ENCODE data around the gene ZNF439. TPM values are rescaled to one million over a fixed set of nuclear protein-coding genes. Genes with fewer than 3 reads are reported as not detected.
"Not testable (repeated sequence)": the region's sequence is repeated elsewhere in the genome, so short reads cannot be mapped to it uniquely, and the experiment has no call there.

ZNF439 gene
- total and polyA plus RNA-seq, 2 donors (not counting 1 experiment from before 2014, with no cell fraction given), result 19.7 to 48.6 TPM

DNA sequence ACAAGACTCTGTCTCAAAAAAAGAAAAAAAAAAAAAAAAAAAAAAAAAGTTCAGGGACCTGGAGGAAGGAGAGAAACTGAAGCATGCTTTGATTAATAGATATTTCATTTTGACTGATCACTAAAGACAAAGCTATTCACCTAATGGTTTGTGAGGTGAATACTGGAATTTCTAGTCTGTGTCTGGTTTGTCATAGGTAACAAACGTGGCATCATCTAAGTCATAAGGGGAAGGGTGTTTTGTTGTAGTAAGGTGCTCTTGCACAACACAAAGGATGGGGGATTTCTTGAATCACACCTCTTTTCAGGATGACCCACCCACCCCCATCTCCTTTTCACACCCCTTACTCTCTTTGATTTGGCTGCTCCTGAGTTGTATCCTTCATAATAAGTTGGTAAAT lies 25.2 kb downstream of the ZNF439 start:
- ChIA-PET CTCF (interaction anchor here (1.4 kb wide), 1 partner anchor 9 kb away, joined by 3 read pairs; no protein-coding TSS in a partner anchor), POLR2A (no interaction called here)

GRCh38 chr19:11879687-11880266 lies 31.3 kb downstream of the ZNF439 start:
- POLR2A ChIA-PET; H3K9ac ChIP-seq (ENCODE audit: low read length); H3K4me3 Mint-ChIP-seq; H3K27ac ChIP-seq (ENCODE audit: low read length in 2 of 2); H4K20me1 ChIP-seq (ENCODE audit: control insufficient read depth, insufficient read depth, low read length, poor library complexity, severe bottlenecking); H3K79me2 ChIP-seq (ENCODE audit: control insufficient read depth, insufficient read depth, low read length); H3K4me1 Mint-ChIP-seq; H3K27me3 Mint-ChIP-seq; H3K27me3 ChIP-seq (replicated peaks in 1 of 4; ENCODE audit: control extremely low read depth in 1 of 4, control insufficient read depth in 3 of 4, insufficient read depth in 4 of 4, low read length in 3 of 4); H2AFZ ChIP-seq (ENCODE audit: insufficient read depth, low read depth, low read length, poor library complexity, severe bottlenecking); H3K27ac Mint-ChIP-seq; H3K36me3 ChIP-seq (replicated peaks in 1 of 2; ENCODE audit: control extremely low read depth in 1 of 2, control insufficient read depth in 1 of 2, extremely low read depth in 1 of 2, insufficient read depth in 2 of 2, low read length in 1 of 2); H3K4me1 ChIP-seq (ENCODE audit: control insufficient read depth in 2 of 2, insufficient read depth in 2 of 2, low read length in 2 of 2); ATAC-seq (ENCODE audit: low read depth); H3K4me2 ChIP-seq (replicated peaks; ENCODE audit: low read depth, low read length, poor library complexity, severe bottlenecking); H3K9me3 Mint-ChIP-seq (ENCODE audit: insufficient read depth); H3K4me3 ChIP-seq (ENCODE audit: control extremely low read depth in 1 of 5, extremely low read depth in 1 of 5, insufficient read depth in 1 of 5, low read depth in 2 of 5, low read length in 4 of 5): not testable (repeated sequence)
- DNase-seq, result peak; percentile 26
- CTCF ChIA-PET, result interaction anchor here (0.5 to 2.8 kb wide), 11 partner anchors 12 to 283 kb away, joined by 3 to 22 read pairs (median 3); partner anchors contain the start of genes ZNF136, ZNF20 and ZNF491
- 75% methylated on average over 10 of the region's 16 CpGs for WGBS (ENCODE audit: insufficient coverage)
- H3K9me3 ChIP-seq (ENCODE audit: control extremely low read depth in 1 of 3, control insufficient read depth in 2 of 3, insufficient read depth in 1 of 3, low read length in 2 of 3), result peaks cover 0 to 19% (median 7%) of the 10 kb centered on the region in 3 donors
- intact Hi-C loops (cut with micrococcal nuclease), result loop anchor here (2.0 kb wide), 2 partner anchors 45 to 65 kb away; partner anchors contain the start of genes ZNF440 and ZNF700

More for the DNA sequence above, 25.2 kb downstream of the ZNF439 start:
- Mint-ChIP-seq H3K4me1 (no peaks in the 10 kb centered on the region), H3K9me3 (ENCODE audit: insufficient read depth) (peaks cover 13% of the 10 kb centered on the region), H3K4me3 (no peak overlapping the region), H3K27ac (no peak overlapping the region), H3K27me3 (no peaks in the 10 kb centered on the region)
- intact Hi-C loops (cut with micrococcal nuclease), result no loop called here
- H3K79me2 ChIP-seq (ENCODE audit: control insufficient read depth, insufficient read depth, low read length), result no peaks in the 10 kb centered on the region
- no peaks in the 10 kb centered on the region for H3K4me1 ChIP-seq (ENCODE audit: control insufficient read depth in 2 of 2, insufficient read depth in 2 of 2, low read length in 2 of 2)
- TF ChIP-seq CTCF (IDR thresholded peaks at IDR 0.05) (no peak), EZH2 (IDR thresholded peaks at IDR 0.05; ENCODE audit: borderline replicate concordance, insufficient read depth, low read depth, low read length, poor library complexity, severe bottlenecking) (no peak)
- H3K27ac ChIP-seq (ENCODE audit: low read length in 2 of 2), result no peak overlapping the region
- WGBS (ENCODE audit: insufficient coverage), result no CpG with 5 or more reads among the region's 1 CpG
- H3K36me3 ChIP-seq (replicated peaks in 1 of 2; ENCODE audit: control extremely low read depth in 1 of 2, control insufficient read depth in 1 of 2, extremely low read depth in 1 of 2, insufficient read depth in 2 of 2, low read length in 1 of 2), result peaks cover 3 to 4% of the 10 kb centered on the region in 2 experiments
- no peak for ATAC-seq (ENCODE audit: low read depth)
- no peak overlapping the region for H3K9ac ChIP-seq (ENCODE audit: low read length)
- H2AFZ ChIP-seq (ENCODE audit: insufficient read depth, low read depth, low read length, poor library complexity, severe bottlenecking), result no peak overlapping the region
- H3K4me3 ChIP-seq (ENCODE audit: control extremely low read depth in 1 of 5, extremely low read depth in 1 of 5, insufficient read depth in 1 of 5, low read depth in 2 of 5, low read length in 4 of 5), result no peak overlapping the region
- H4K20me1 ChIP-seq (ENCODE audit: control insufficient read depth, insufficient read depth, low read length, poor library complexity, severe bottlenecking), result no peaks in the 10 kb centered on the region
- H3K27me3 ChIP-seq (replicated peaks in 1 of 4; ENCODE audit: control extremely low read depth in 1 of 4, control insufficient read depth in 3 of 4, insufficient read depth in 4 of 4, low read length in 3 of 4), result no peaks in the 10 kb centered on the region
- H3K4me2 ChIP-seq (replicated peaks; ENCODE audit: low read depth, low read length, poor library complexity, severe bottlenecking), result no peak overlapping the region
- H3K9me3 ChIP-seq (ENCODE audit: control extremely low read depth in 1 of 3, control insufficient read depth in 2 of 3, insufficient read depth in 1 of 3, low read length in 2 of 3), result peaks cover 2 to 27% (median 26%) of the 10 kb centered on the region in 3 donors
- DNase-seq, result no peak
